Urinary bladder (tissue), 4 donors: ENCODE measurements around the gene SEMA3C. TPM values are rescaled to one million over a fixed set of nuclear protein-coding genes. Genes with fewer than 3 reads are reported as not detected.

Experiments
- DNase-seq: peaks from one replicate; pipeline ENCODE4 v3.0.0-alpha.2; 2015; ENCODE audit errors: extremely low spot score
- H3K27ac ChIP-seq: one replicate; pipeline ENCODE4 v1.5.1; 2013; ENCODE audit warnings: low read depth, mild to moderate bottlenecking, moderate library complexity
- H3K36me3 ChIP-seq: one replicate; pipeline ENCODE4 v1.6.1; 2013; ENCODE audit warnings: mild to moderate bottlenecking, moderate library complexity; ENCODE audit not compliant: insufficient read depth
- H3K4me1 ChIP-seq: one replicate; pipeline ENCODE4 v1.6.1; 2013; ENCODE audit warnings: mild to moderate bottlenecking, moderate library complexity; ENCODE audit not compliant: insufficient read depth
- H3K4me3 ChIP-seq: one replicate; pipeline ENCODE4 v1.5.1; 2013; ENCODE audit warnings: low read depth, low read length
- WGBS: extraction: QIAGEN DNeasy Blood & Tissue Kit; methylation state at CpG from one replicate; pipeline ENCODE4 v1.1.7; 2013; 5-methylcytosine and 5-hydroxymethylcytosine counted together
- polyA plus RNA-seq: library from polyadenylated mRNA; stranded (reverse); fragments of 200-250 nt; gene quantifications from one replicate; pipeline ENCODE4 v1.2.3, GENCODE V29; 2013
- total RNA-seq: library from RNA; depleted of rRNA; stranded (reverse); fragments of >200 nt; gene quantifications from one replicate; pipeline ENCODE4 v1.2.3, GENCODE V29; 2014
- donor health status: healthy with polysubstance abuse.
- donor health status: healthy.

Gene SEMA3C
- total and polyA plus RNA-seq, 2 donors: 62.3 to 570 TPM

DNA sequence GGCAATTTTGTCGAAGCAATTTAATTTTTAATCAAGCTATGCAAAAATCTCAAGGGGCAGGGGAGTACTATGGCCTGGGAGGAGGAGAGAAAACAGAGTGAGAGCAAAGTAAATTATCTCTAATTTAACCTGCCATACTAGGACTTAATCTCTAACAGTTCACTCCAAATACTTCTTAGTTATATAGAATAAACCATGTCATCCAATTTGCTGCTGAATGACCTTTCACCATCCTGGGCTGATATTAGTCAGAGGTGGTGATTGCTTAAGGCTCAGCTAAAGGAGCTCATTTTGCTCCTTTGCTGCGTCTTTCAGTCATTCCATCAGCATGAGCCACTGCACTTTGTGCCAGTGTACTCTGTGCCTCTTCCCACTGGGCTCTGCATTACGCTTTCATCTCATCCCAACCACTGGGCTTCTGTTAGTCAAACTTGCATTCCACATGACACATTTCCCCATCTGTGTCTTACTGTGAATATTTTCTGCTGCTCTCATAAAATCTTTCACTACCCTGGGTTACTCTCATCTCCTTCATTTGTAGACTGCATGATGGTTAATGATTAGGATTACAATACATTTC is 196.1 kb downstream of the SEMA3C start:
- H3K4me1 ChIP-seq: no peaks in the 10 kb centered on the region
- no peak overlapping the region for H3K4me3 ChIP-seq
- DNase-seq: no peak
- no peaks in the 10 kb centered on the region for H3K36me3 ChIP-seq
- WGBS: 40% methylated on average over 3 of the region's 3 CpGs
- no peak overlapping the region for H3K27ac ChIP-seq

DNA sequence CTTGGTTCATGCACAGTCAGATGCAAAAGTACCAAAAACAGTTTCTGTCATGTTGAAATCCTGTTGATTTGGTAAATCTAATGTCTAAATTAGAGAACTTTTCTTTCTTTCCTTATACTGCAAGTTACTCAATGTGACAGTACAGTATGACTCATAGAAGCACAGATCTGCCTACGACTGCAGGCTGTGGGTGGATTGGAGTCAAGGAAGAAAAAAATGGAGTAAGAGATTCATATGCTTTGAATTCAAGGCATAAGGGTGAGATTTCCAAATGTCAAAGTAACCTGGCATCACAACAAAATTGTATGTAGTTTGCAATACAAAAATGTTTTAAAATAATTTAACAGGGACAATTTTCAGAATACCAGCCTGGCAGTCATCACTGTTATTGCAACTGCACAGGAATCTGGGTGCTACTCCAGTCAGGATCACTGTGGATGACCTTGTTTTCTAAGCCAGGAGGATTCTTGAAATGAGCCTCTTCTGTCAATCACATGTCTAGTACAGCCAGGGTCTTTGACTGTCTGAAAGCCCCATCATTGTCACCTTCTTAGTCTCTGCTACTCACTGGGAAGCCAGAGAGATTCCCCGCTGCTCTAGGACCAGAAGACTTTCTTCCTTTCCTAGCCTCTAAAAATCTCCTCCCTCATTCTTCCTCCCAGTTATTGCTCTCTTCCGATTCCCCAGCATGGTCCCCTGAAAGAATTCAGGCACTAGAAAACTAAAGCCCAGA is 196.8 kb downstream of the SEMA3C start:
- Histone ChIP-seq H3K4me1 (no peaks in the 10 kb centered on the region), H3K4me3 (no peak overlapping the region), H3K27ac (no peak overlapping the region), H3K36me3 (no peaks in the 10 kb centered on the region)
- DNase-seq: no peak
- WGBS: 58% methylated on average over 3 of the region's 3 CpGs

DNA sequence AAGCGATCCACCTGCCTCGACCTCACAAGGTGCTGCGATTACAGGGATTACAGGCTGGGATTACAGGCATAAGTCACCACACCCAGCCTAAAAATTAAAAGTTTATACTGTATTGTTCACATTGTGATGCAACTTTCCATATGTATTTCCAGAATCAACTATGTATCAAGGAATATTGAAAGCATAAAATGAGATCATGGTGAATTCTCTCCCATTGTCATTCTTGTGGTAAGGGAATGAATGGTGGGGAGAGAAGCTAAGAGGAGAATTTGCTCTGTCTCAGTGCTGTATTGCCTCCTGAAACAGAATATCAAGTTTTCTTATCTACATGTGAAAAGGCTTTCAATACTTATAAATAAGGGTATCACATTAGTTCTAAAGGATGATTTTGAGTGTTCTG is 198.7 kb downstream of the SEMA3C start:
- Histone ChIP-seq H3K27ac (no peak overlapping the region), H3K4me3 (no peak overlapping the region), H3K36me3 (no peaks in the 10 kb centered on the region), H3K4me1 (no peaks in the 10 kb centered on the region)
- WGBS: 96% methylated on average over 3 of the region's 3 CpGs
- DNase-seq: no peak

DNA sequence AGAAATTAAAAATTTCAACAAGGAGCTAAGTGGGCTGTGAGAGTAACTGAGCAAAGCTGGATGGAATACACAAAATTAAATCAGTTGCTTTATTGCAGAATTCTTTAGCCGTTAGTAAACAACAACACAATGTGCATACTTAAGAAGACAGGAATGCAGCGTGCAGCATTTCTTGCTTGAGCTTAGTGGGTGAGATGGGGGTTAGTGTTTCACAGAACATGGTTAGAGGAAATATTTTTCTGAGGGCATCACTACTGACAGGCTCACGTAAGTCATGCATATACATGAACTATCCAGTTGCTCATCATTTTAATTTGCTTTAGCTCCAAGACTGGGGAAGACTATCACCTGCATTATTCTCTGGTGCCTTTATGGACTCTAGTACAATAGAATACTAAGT is 199.6 kb downstream of the SEMA3C start:
- 90% methylated on average over 3 of the region's 3 CpGs for WGBS
- no peaks in the 10 kb centered on the region for H3K36me3 ChIP-seq
- no peak overlapping the region for H3K4me3 ChIP-seq
- no peak overlapping the region for H3K27ac ChIP-seq
- DNase-seq: no peak
- H3K4me1 ChIP-seq: no peaks in the 10 kb centered on the region

DNA sequence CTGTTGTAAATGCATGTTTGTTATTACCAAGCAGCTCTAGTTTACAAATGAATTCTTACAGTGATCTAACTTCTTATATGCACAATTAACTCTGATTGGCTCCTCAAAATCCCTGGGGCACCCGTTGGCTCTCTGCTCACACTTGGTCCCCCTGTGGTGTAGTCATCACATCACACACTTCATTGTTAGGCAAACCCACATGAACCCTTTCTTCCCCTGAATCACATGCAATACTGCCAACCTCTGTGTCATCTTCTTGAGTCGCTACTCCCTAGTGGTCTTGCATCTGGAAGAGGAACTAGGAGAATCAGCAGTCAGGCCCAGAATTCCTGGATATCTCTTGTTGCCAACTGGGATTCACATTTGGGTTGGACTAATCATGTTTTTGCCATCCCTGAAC is 207.3 kb downstream of the SEMA3C start:
- 58% methylated on average over 2 of the region's 2 CpGs for WGBS
- H3K36me3 ChIP-seq: no peaks in the 10 kb centered on the region
- no peak for DNase-seq
- H3K4me3 ChIP-seq: no peak overlapping the region
- H3K4me1 ChIP-seq: no peaks in the 10 kb centered on the region
- H3K27ac ChIP-seq: no peak overlapping the region

DNA sequence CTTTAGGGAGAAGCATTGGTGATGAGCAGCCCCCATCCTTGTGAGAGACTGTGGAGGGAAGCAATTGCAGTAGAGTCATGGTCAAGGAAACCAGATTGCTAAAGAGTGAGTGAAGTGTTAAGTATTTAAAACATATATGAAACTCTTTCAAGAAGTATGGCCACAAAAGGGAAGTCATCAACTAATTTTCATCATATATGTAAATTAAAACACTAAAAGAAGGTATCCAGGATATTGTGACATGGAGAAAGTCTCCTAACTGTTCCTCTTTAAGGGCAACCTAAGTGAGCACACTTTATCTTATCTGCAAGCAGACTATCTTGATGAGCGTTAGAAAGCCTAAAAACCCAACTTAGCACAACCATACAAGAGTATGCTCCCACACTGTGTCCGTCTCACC is 210.7 kb downstream of the SEMA3C start:
- no peak overlapping the region for H3K27ac ChIP-seq
- DNase-seq: no peak
- WGBS: 90% methylated on average over 2 of the region's 2 CpGs
- H3K4me1 ChIP-seq: no peaks in the 10 kb centered on the region
- H3K36me3 ChIP-seq: no peaks in the 10 kb centered on the region
- no peak overlapping the region for H3K4me3 ChIP-seq

DNA sequence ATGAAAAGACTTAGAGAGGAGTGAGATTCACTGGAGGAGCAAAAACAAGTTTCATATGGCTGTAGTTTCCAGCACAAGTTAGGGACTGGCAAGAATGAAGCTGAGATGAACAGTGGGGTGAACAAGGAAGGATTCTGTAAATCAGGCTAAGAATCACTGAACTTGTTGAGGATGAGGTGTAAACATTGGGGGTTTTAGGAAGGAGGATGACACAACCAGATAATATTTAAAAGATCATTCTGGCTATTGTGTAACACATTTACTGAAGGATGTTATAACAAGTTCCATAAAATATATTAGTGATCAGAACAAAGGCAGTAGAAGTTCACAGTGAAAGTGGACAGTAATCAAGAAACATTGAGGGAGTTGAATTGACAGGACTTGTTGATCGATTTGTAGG is 211.5 kb downstream of the SEMA3C start:
- no peak for DNase-seq
- WGBS: 90% methylated on average over 1 of the region's 1 CpG
- Histone ChIP-seq H3K4me3 (no peak overlapping the region), H3K36me3 (no peaks in the 10 kb centered on the region), H3K4me1 (no peaks in the 10 kb centered on the region), H3K27ac (no peak overlapping the region)

DNA sequence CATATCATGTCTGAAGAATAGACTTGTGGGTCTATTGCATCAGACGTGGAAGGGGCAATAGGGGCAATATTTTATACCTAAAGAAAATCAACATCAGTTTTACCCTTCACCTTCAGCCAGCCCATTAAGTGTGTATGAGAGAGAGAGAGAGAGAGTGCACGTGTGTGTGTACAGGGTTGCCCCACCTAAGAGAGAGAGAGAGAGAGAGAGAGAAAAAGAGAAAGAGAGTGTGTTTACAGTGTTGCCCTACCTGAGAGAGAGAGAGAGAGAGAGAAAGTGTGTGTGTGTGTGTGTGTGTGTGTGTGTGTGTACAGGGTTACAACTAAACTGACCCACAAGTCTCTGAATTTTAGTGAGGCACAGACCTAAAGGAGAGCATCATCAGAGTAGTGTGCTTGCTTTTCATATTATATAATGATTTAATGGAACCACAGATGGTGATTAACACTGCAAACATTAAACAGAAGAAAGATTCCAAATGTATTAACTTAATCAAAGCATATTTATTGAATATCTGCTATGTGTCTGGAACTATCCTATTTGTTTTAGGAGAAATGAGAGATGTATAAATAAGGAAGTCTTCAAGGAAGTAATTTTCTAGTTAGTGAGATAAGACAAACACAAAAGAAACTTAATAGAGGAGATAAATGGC is 213.6 kb downstream of the SEMA3C start:
- Histone ChIP-seq H3K4me3 (no peak overlapping the region), H3K27ac (no peak overlapping the region), H3K4me1 (no peaks in the 10 kb centered on the region), H3K36me3 (no peaks in the 10 kb centered on the region)
- DNase-seq: no peak
- WGBS: 83% methylated on average over 2 of the region's 2 CpGs

DNA sequence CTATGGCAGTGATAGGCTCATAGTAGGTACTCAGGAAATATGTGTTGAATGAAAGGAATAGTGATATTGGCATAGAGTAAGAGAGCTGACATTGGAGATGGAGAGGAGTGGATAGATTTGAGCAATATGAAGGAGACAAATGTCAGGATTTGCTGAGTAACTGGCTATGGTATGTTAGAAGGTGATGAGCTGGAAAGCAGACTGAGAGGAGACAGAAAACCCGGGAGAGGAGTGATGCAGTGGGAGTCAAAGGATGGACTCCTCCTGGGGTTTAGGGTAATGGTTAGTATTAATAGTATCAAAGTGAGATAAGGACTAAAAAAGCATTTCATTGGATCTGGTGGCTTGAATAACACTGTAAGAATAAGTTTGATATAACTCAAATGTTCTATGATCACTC is 215.6 kb downstream of the SEMA3C start:
- H3K4me3 ChIP-seq: no peak overlapping the region
- DNase-seq: no peak
- H3K4me1 ChIP-seq: no peaks in the 10 kb centered on the region
- H3K27ac ChIP-seq: no peak overlapping the region
- H3K36me3 ChIP-seq: no peaks in the 10 kb centered on the region
- WGBS: 76% methylated on average over 1 of the region's 1 CpG

DNA sequence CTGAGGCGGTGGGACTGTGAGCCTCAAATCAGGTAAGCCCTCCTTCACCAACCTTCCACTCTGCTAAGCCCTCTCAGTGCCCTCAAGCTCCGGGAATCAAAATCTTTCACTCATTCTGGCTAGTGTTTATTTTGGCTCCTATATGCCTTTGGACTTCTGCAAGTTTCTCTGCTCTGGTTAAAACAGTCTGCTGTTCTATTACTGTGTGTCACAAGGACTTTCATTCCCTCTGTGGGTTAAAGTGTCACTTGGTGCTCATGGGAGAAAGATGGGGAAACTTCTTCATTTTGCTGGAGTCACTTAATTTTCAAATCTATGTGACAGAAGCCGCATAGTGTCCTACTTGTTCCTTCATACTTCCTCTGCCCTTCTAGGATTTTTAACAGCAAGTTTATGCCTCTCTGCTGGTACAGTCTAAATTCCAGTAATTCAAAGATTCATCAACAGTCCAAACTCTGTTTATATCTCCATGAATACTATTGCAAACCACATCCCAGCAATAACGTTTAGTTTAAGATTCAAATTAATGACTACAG is 219.1 kb downstream of the SEMA3C start:
- 46% methylated on average over 4 of the region's 4 CpGs for WGBS
- H3K36me3 ChIP-seq: no peaks in the 10 kb centered on the region
- no peak overlapping the region for H3K4me3 ChIP-seq
- H3K27ac ChIP-seq: no peak overlapping the region
- DNase-seq: no peak
- H3K4me1 ChIP-seq: no peaks in the 10 kb centered on the region

DNA sequence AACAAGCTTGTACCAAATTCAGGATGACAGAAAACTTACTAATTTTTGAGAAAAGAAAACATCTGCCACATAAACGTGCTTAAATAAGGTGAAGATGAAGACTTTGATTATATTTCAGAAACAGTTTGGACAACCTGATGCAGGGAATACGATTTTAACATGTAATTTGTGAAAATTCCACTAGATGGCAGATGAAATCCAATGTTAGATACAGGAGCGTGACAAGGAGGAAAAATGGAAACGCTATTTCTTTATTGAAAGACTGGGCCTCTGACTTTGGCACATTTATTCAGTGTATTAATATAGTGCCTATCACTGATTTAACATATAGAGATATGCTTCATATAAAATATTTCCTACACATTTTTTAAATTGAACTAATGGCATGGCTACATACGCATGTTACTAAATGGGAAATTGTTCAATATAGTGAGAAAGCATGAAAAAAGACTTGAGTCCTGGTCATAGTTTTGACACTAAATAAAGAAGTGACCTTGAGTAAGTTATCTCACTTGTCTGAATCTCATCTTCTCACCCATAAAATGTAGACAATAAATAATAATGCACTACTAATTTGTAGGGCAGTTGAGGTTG is 219.7 kb downstream of the SEMA3C start:
- H3K4me1 ChIP-seq: no peaks in the 10 kb centered on the region
- 19% methylated on average over 5 of the region's 5 CpGs for WGBS
- no peaks in the 10 kb centered on the region for H3K36me3 ChIP-seq
- H3K27ac ChIP-seq: no peak overlapping the region
- no peak for DNase-seq
- H3K4me3 ChIP-seq: no peak overlapping the region
